ENCODE data around the gene CACNB4.
"Not testable (repeated sequence)": the region's sequence is repeated elsewhere in the genome, so short reads cannot be mapped to it uniquely, and the experiment has no call there.

CACNB4 gene

DNA sequence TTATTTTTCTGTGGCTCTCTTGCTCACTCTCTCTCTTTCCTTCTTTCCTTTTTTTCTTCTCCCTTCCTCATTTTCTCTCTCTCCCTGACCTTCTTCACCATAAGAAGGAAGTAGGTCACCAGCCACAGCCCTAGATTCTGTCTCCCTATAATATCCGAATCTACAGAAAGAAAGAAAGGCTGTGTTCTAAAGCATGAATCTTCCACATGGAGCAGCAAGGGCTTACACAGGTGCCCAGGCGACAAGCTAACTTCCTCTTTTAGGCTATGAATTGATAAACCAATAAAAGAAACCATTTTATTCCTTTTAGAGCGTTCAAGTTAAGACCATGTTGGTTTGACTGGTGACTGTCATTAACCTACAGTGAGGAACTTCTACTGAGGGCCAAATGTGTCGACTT lies 49.3 kb downstream of the CACNB4 start:
- no peak for DNase-seq

DNA sequence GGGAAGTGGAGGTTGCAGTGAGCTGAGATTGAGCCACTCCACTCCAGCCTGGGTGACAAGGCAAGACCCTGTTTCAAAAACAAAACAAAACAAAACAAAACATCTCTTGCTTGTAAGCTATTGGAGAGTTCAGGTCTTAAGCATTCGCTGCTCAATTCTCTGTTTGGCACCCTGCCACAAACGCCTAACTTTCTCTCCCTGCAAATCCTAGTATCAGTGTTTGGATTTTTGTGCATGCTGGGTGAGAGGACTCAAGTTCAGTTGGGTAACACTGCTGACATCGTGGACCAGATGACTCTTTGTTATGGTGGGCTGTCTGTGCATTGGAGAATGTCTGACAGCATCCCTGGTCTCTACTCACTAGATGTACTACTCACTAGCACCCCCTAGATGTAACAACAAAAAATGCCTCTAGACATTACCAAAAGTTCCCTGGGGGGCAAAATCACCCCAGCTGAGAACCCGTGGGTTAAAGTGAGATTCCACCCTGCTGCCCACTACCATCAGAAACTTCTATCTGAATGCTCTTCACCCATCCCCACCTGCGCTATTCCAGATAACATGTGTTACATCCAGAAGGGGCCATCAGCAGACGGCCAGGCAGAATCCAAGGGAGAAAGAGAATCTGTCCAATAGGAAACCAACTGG lies 50.9 kb downstream of the CACNB4 start:
- DNase-seq, result no peak

DNA sequence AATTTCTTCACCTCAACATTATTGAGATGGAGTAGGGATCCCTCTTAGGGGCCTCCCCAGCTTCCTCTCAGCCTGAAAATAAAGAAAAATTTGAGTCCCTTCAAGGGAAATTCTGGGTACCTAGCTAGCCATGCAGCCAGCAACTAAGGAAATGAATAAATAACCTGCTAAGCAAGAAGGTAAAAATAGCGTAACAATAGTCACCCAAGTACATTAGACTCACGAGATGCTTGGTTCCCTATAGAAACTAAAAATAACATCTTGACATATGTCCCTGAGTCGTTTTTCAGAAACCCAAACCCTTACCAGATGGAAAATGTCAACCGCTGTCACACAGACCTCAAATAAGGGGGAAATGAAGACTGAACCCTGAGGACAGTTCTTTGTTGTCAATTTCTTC lies 51.9 kb downstream of the CACNB4 start:
- DNase-seq, result no peak

DNA sequence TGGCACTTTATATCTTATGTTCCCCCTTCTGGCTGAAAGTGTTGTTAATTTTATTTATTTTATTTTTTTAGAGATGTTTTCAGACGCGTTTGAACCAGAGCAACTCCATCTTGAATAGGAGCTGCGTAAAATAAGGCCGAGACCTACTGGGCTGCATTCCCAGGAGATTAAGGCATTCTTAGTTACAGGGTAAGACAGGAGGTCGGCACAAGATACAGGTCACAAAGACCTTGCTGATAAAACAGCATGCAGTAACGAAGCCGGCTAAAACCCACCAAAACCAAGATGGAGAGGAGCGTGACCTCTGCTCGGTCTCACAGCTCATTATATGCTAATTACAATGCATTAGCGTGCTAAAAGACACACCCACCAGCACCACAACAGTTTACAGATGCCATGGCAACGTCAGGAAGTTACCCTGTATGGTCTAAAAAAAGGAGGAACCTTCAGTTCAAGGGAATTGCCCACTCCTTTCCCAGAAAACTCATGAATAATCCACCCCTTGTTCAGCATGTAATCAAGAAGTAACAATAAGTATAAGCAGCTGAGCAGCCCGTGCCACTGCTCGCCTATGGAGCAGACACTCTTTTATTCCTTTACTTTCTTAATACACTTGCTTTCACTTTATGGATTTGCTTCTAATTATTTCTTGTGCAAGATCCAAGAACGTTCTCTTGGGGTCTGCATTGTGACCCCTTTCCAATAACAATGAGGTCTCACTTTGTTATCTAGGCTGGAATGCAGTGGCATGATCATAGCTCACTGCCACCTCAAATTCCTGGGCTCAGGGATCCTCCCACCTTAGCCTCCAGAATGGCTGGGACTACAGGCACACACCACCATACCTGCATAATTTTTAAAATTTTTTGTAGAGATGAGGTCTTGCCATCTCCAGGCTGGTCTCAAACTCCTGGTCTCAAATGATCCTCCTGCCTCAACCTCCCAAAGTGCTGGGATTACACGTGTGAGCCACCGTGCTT lies 55.9 kb downstream of the CACNB4 start:
- DNase-seq, result no peak

DNA sequence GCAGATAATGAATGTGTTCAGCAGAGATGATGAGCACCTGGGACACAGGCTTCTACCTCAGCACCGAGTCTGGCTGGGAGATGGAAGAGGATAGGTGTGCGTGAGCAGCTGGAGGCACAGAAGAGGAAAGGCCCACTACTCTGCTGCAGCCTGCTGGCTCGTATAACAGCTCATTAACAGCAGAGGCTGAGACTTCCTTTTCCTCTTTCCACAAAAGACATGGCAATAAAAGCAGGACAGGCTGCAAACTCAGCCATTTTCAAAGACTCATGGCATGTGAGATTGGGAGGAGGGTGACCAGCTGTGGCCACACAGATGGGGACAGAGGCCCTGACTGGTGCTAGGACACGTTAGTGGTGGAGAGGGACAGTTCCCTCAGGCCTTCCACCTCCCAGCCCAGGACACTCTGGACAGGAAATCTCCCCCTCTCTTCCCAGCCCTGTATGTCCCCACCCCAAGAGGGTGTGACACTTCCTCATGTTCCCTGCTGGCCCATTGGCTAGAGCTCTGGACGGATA lies 60.3 kb downstream of the CACNB4 start:
- DNase-seq, result peak; percentile 25 to 69

DNA sequence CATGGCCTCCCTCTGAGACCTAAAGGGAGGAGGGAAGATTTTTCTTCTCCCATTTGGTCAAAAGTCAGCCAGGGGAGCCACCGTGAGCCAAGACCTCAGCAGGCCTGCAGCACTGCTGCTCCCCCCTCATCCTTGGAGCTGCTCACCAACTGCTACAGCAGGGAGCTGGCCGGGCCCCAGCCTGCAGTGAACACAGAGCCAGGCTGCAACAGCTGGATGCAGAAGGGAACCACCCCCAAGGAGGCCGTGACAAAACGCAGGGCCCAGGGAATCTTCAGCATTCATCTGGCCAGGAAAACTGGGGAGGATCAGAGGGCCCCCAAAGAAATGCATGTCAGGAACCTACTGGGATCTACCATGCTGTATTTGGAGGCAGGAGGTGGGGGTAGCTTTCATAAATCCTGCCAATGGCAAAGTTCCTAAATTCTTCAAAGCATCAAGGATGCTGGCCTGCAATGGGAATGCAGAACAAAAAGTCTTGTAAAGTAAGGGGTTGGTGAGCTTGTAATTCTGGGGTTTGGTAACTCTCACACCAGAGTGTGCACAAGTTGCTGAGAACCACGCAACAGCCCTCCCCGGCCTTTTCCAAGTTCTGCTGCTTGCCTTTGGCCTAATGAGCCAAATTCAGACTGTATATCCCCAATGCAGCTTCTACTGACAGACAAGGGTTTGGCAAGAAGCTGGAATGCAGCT lies 61.0 kb downstream of the CACNB4 start:
- no peak for DNase-seq

DNA sequence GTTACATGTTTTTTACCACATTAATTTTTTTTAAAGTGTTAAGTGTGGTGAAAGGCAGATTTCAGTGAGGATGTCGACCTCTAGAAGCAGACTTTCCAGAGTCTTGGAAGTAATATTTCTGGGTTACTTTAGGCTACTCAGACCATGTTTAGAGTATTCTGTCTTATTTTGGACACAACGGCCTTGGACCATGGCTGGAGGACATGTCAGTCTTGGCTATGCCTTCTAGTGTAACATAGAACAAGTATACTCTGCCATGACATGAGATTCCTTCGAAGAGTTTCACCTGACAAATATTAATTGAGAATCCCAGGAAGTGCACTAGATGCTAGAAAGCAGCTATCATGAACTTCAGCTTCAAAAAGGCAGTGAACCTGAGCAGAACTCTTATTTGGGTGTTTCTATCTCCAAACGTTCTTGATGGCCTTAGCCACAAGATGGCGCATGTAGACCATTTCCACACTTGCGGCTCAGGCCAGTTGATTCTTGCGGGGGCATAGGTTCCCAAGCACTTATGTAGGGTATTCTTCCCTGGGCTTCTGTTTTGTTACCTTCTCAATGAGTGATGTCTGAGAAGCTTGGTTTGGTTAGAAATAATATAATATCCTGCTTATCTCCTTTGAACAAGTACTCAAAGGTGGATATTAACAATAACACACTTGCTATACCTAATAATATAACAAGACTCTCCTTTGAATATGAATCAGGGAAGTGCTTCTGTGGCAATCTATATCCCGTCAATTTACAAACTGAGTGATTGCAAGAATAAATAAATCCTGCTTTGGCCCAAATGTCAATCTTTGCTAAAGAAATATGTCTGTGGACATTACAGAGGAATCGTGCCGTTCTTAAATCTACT lies 62.0 kb downstream of the CACNB4 start:
- peak; percentile 58 to 71 for DNase-seq

DNA sequence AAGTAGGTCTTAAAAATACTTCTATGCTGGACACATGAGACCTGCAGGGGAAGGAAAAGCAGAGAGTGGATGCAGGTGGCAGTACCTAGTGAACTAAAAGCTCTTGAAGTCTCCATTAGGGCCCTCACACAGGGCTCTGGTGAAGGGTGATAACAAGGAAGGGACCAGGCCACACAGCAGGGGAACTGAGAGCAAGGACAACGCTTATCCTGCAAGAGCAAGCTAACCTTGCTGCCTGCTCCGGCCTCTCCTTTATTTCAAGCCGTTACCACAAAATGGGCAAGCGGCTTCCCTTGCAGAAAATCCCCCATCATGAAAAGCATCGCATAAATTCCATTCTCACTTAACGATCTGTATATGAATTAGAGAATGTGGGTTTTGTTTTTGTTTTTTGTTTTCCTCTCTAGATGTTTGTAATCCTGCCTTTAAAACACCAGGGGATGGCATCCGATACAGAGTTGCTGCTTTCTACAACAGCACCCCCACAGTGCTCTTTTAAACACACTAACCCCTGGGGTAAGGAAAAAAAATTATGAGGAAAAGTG lies 64.5 kb downstream of the CACNB4 start:
- no peak for DNase-seq

DNA sequence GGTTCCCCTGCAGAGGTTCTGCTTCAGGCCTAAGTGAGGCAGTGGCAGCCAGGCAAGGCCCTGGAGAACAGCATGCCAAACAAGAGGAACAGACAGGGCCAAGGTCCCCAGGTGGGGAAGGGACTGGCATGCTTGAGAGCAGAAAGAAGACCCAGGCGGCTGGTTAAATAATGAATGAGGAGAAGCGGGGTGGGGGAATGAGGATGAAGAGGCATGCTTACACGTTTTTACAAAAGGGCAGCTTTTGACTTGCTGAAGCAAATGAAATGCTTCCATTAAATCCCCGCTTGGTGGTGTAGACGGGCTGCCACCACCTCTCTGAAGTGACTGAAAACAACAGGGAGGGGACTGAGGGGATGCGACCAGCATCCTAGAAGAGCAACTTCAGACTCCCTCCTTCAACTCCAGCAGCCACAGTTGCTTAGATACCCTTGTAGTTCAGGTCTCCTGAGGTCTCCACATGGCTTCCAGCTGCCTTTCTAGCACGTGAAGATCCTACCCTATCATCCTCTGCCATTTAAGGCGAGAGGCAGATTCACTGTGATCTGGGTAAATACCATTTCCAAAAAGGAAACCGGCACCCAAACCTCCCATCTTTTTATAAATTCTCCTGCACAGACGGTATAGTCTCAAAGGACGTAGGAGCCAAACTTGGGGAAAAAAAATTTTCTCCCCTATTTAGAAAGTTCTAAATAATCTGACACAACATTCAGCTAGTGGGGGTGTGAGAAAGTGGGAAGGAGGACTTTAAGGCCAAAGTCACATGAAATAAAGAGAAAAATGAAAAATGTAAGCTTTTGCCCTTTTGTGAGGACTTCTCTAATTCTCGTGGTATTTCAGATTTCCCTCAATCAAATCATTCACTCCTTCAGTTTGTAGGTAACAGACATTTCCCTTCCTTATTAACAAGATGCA lies 65.6 kb downstream of the CACNB4 start:
- DNase-seq, result no peak

DNA sequence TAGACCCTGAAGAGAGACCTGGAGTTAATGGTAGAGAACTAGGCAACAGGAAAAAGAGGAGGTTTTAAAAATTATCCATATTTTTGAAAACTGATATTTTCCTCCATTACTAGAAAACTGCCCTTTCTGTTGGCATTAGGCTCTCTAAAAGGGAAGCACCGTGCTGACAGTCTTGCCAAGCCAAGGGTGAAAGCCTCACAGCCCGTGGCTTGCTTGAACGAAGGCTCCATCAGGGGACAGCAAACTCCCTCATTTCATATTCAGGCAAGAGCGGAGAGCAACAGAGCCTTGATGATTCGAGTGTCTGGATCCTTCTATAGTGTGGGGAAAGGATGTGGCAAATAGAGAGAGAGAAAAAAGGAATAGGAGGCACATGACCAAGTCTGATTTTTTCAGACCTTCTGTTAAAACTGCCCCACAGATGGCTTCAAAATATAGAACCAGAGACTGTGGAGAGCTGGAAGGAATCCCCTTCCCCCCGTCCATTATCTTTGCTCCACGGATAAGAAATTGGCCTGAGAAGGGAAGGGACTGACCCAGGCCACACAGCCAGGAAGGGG lies 67.0 kb downstream of the CACNB4 start:
- DNase-seq, result no peak

DNA sequence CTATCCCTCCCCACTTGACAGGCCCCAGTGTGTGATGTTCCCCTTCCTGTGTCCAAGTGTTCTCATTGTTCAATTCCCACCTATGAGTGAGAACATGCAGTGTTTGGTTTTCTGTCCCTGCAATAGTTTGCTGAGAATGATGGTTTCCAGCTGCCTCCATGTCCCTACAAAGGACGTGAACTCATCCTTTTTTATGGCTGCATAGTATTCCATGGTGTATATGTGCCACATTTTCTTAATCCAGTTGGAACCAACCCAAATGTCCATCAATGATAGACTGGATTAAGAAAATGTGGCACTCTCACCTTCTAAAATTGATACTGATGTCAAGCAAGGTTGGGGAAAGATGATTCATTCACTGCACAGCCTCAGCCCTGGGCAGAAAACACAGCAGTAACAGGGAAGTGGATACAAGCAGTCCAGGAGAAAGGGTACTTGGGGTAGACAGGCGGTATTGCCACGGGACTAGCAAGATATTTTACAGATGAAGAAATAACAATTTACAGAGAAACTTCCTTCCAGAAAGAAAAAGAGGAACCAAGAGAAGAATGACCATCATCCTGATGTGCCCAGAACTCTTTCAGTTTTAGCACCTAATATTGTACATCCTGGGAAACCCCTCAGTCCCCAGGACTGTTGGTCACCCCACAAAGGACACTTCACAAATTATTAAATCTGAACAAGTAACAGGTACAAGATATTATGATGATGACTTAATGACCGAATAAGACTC lies 68.1 kb downstream of the CACNB4 start:
- not testable (repeated sequence) for DNase-seq

DNA sequence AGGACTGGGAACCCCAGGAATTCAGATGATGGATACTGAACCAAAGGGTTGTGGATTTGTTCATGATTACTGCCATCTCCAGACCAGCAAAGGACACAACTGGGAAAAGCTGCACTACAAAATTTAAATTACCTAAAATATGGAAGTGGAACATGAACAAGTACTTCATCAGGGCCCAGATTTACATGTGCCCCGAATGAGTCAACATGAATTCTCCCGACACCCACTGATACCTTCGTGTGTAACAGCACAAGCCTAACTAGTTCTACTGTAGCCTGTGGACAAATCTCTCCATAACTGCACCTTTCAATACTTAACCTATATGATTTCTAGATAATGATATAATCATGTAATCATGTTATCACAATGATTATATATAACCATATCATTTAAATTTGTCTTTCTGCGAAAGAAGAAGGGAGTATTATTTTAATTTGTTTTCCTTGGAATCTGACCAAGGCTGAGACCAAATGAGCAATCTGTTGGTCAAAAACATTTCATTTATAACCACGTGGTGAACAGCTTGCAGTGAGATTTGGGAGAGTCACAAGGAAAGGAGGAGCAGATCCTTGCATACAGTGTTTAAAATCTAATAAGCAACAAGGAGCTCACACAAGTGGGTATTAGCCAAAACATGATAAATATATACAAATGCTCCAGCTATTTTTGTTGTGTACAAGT lies 70.5 kb downstream of the CACNB4 start:
- DNase-seq, result peak in 1 of 2 experiments; percentile 40

DNA sequence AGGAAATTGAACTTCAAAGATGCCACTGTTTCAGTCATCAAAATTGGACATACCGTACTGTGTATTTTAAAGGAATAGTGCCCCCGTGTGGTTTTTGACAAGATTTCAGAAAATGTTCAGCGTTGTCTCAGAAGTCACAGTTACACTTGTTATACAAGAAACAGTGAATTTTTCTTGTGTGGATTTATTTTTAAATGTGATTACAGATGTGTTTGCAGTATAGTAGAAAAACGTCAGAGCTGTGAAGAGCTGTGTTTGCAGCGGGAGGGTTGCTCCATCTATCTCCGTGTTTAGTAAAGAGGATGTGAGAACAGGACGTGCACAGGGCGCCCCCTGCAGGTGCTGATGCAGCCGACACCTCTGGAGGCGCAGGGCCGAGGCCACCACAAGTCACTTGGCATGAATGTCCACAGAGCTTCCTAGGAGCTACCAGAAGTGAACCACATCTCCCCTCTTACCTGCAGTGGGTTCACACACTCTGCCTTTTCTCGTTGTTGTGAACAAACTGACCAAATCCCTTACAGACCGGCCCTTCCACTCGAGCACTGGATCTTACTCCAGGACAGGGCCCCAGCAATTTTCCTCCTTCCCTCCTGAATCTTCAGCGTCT lies 73.1 kb downstream of the CACNB4 start:
- DNase-seq, result peak; percentile 74 to 83

DNA sequence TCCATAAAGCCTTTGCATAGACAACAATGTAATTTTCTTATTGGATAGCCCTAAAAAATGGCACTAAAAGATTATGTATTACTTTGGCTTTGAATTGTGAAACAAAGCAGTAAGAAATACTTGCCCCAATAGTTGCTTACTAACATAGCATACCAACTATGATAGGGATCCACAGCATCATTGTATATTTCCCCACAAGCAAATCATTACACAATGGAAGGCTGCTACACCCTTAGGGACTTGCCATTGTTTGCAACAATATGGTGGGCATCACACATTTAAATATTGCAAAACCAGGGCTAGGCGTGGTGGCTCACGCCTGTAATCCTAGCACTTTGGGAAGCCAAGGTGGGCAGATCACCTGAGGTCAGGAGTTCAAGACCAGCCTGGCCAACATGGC lies 74.4 kb downstream of the CACNB4 start:
- no peak for DNase-seq

DNA sequence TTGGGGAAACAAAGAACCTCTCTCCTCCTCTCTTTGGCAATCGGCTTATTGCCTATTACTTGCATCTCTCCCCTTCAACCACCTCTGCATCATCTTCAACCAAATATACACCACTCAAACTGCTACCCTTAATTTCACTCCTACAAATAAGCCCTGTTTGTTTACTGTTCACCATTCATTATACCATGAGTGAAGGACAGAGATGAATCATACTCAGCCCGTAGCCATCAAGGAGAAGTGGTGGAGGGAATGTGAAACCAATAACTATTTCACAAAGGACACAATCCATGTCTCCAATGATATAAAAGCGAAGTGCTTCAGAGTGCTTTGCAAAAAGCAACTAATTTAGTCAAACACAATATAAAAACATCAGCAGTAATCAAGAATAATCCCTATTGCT lies 76.8 kb downstream of the CACNB4 start:
- DNase-seq, result no peak

DNA sequence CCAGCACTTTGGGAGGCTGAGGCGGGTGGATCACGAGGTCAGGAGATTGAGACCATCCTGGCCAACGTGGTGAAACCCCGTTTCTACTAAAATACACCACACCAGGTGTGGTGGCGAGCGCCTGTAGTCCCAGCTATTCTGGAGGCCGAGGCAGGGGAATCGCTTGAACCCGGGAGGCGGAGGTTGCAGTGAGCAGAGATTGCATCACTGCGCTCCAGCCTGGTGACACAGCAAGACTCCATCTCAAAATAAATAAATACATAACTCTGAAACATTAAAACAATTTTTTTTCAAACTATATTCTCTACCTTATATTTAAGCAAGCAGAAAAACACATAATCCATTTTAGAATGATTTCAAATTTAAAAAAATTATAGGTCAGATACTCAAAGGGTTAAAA lies 77.8 kb downstream of the CACNB4 start:
- not testable (repeated sequence) for DNase-seq

DNA sequence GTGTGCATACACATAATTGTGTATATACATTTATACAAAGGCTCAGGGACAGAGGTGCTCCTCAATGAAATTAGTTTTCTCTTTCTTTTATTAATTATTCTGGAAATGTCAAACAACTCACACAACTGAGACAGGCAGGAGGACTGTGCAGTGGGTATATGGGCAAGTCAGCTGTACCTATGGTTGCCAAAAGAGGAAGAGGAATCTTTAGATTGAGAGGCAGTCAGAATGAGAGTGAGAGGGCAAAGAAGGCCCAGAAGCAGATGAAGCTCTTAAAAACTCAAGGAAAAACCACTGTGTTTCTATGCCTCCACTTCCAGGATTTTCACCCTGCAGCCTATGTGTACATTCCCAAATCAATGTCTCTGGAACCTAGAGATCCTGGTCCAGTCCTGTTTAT lies 79.1 kb downstream of the CACNB4 start:
- DNase-seq, result no peak

DNA sequence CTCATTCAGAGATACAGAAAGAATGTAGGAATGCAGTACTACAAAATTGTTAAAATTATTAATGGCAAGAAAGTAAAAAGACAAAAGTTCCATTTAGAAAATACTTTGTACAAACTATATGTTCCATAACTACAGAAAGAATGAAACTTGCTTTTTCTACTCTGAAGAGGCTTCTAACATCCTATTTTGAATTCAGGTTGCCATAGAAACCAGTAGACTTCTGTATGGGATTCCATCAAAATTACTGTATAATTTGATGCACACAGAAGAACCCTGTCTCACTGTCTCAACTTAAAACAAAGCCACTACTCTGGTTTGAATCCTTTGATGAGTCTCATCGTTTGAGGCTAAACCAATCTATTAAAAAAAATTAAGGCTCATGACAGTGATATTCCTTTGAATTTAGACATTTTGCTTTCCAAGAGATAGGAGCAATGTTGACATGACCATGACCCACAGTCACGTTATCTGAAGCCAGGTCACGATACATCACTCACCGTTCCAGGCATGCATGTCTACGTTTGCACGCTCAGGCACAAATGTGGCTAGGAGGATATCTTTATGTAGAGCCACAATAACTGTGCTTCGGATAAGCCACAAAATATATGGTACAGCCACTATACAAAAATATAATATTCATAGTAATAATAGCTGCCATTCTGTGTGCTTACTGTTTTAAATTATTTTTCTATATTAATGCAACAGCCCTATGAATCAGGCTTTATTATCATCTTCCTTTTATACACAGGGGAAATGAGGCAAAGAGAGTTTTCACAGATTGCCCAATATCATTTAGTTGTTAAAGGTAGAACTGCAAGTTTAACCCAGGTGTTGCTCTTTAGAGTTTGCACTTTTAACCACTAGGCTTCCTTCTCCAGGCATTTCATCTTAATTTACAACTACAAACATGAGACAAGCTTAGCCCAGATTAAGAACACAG lies 82.4 kb downstream of the CACNB4 start:
- DNase-seq, result no peak

Data from NCI-H2081 (cell line).